IMR-90 (cell line): ENCODE data around the gene NWD2. TPM values are rescaled to one million over a fixed set of nuclear protein-coding genes. Genes with fewer than 3 reads are reported as not detected.

Source experiments
- ATAC-seq: fragments of 200-7000 bp; cut with Tn5 transposase; 2 replicates; pipeline ENCODE4 v1.9.1; 2020; ENCODE audit warnings: low read depth, mild to moderate bottlenecking, moderate library complexity
- BruUV-seq: library from RNA; stranded (reverse); fragments of 400-500 nt; replicated peaks from 2 replicates; lab custom pipeline; 2021; lab: Mats Ljungman, UMichigan
- CTCF ChIA-PET: fragments of 300-600 bp; formaldehyde crosslinking; extraction: SDS; loops from one replicate; lab custom pipeline; 2021; ENCODE audit warnings: antibody characterized with exemption; lab: Yijun Ruan, JAX
- POLR2A ChIA-PET: fragments of 300-600 bp; sonication (Branson Sonifier 250); formaldehyde crosslinking; loops from one replicate; lab custom pipeline; 2022; ENCODE audit warnings: antibody characterized with exemption; ENCODE audit not compliant: unreplicated experiment; lab: Charles Lee
- DNase-seq: peaks from one replicate; pipeline ENCODE4 v3.0.0; 2013
- H2AFZ ChIP-seq: replicated peaks from 2 replicates; pipeline ENCODE3; 2013; ENCODE audit warnings: low read length, mild to moderate bottlenecking; ENCODE audit not compliant: poor library complexity
- H2AK5ac ChIP-seq: 2 replicates; pipeline ENCODE4 v1.6.1; 2013; ENCODE audit warnings: low read depth, low read length, inconsistent platforms
- H2AK9ac ChIP-seq: replicated peaks from 2 replicates; pipeline ENCODE3; 2013; ENCODE audit warnings: mild to moderate bottlenecking, low read depth, low read length, moderate library complexity; ENCODE audit not compliant: poor library complexity
- H2BK120ac ChIP-seq: 2 replicates; pipeline ENCODE4 v1.6.1; 2013; ENCODE audit warnings: low read depth, low read length, inconsistent platforms
- H2BK15ac ChIP-seq: 3 replicates; pipeline ENCODE4 v1.6.1; 2013; ENCODE audit warnings: low read depth, low read length, inconsistent platforms
- H2BK20ac ChIP-seq: 2 replicates; pipeline ENCODE4 v1.6.1; 2013; ENCODE audit warnings: low read depth, mild to moderate bottlenecking, inconsistent platforms, low read length, moderate library complexity
- H2BK5ac ChIP-seq: 2 replicates; pipeline ENCODE4 v1.6.1; 2013; ENCODE audit warnings: mild to moderate bottlenecking, low read depth, low read length, inconsistent platforms; ENCODE audit not compliant: poor library complexity, severe bottlenecking
- H3K14ac ChIP-seq: replicated peaks from 2 replicates; pipeline ENCODE4 v1.6.1; 2013; ENCODE audit warnings: low read depth, low read length, inconsistent platforms
- H3K18ac ChIP-seq: 2 replicates; pipeline ENCODE4 v1.6.1; 2013; ENCODE audit warnings: low read depth, low read length, control low read depth
- H3K23ac ChIP-seq: 2 replicates; pipeline ENCODE4 v1.6.1; 2013; ENCODE audit warnings: low read depth, low read length, inconsistent platforms
- H3K27ac ChIP-seq: 2 replicates; pipeline ENCODE4 v1.5.1; 2013; ENCODE audit warnings: mild to moderate bottlenecking, control low read depth, low read length; ENCODE audit not compliant: insufficient read depth
- H3K27me3 ChIP-seq: 2 replicates; pipeline ENCODE4 v1.6.1; 2013; ENCODE audit warnings: low read length; ENCODE audit not compliant: control insufficient read depth, insufficient read depth
- H3K36me3 ChIP-seq: 2 replicates; pipeline ENCODE4 v1.6.1; 2013; ENCODE audit warnings: low read length, mixed read lengths; ENCODE audit not compliant: control insufficient read depth, insufficient read depth
- H3K4ac ChIP-seq: 2 replicates; pipeline ENCODE4 v1.6.1; 2013; ENCODE audit warnings: low read depth, low read length, inconsistent platforms
- H3K4me1 ChIP-seq: 2 replicates; pipeline ENCODE4 v1.6.1; 2013; ENCODE audit warnings: low read length, mixed read lengths; ENCODE audit not compliant: control insufficient read depth, insufficient read depth
- H3K4me2 ChIP-seq: 2 replicates; pipeline ENCODE4 v1.6.1; 2013; ENCODE audit warnings: low read depth, mild to moderate bottlenecking, control low read depth, low read length, moderate library complexity
- H3K4me3 ChIP-seq: 2 replicates; pipeline ENCODE4 v1.5.1; 2013; ENCODE audit warnings: low read depth, mild to moderate bottlenecking, control low read depth, low read length, moderate library complexity; ENCODE audit not compliant: insufficient read depth
- H3K56ac ChIP-seq: 2 replicates; pipeline ENCODE4 v1.6.1; 2013; ENCODE audit warnings: low read length, inconsistent platforms; ENCODE audit not compliant: insufficient read depth; ENCODE audit errors: extremely low read depth
- H3K79me1 ChIP-seq, 2 experiments: 2 replicates each; pipeline ENCODE4 v1.6.1; 2013; ENCODE audit warnings: low read length in 2 of 2, inconsistent platforms in 1 of 2, low read depth in 1 of 2
- H3K9ac ChIP-seq: 2 replicates; pipeline ENCODE4 v1.6.1; 2013; ENCODE audit warnings: low read depth, low read length, control low read depth
- H3K9me1 ChIP-seq: 2 replicates; pipeline ENCODE4 v1.6.1; 2013; ENCODE audit warnings: low read length, inconsistent platforms; ENCODE audit not compliant: insufficient read depth
- H3K9me3 ChIP-seq: 2 replicates; pipeline ENCODE4 v1.6.1; 2013; ENCODE audit warnings: low read length; ENCODE audit not compliant: control insufficient read depth, insufficient read depth
- H4K20me1 ChIP-seq: 2 replicates; pipeline ENCODE4 v1.6.1; 2013; ENCODE audit warnings: low read length, inconsistent platforms; ENCODE audit not compliant: insufficient read depth
- H4K5ac ChIP-seq: 2 replicates; pipeline ENCODE4 v1.6.1; 2013; ENCODE audit warnings: mild to moderate bottlenecking, low read depth, low read length, control low read depth
- H4K8ac ChIP-seq, 2 experiments: 2 replicates each; pipeline ENCODE4 v1.6.1; 2013; ENCODE audit warnings: low read depth in 2 of 2, low read length in 2 of 2, control low read depth in 1 of 2, inconsistent platforms in 1 of 2
- H4K91ac ChIP-seq: 2 replicates; pipeline ENCODE4 v1.6.1; 2013; ENCODE audit warnings: low read depth, low read length, inconsistent platforms; ENCODE audit not compliant: insufficient read depth
- CEBPB ChIP-seq: IDR thresholded peaks from 2 replicates; pipeline ENCODE4 v1.6.1; 2012; ENCODE audit warnings: low read depth, low read length, improper control_type of control experiment
- CHD1 ChIP-seq: IDR thresholded peaks from 2 replicates; pipeline ENCODE4 v1.6.1; 2012; ENCODE audit warnings: low read depth, low read length, improper control_type of control experiment
- FOS ChIP-seq: fragments of 150-350 bp; IDR thresholded peaks from 2 replicates; pipeline ENCODE4 v1.6.1; 2016; ENCODE audit warnings: low read depth, low read length
- MAFK ChIP-seq: IDR thresholded peaks from 2 replicates; pipeline ENCODE4 v1.6.1; 2012; ENCODE audit warnings: low read depth, low read length, improper control_type of control experiment
- MAZ ChIP-seq: IDR thresholded peaks from 2 replicates; pipeline ENCODE4 v1.6.1; 2012; ENCODE audit warnings: low read depth, mild to moderate bottlenecking, low read length, improper control_type of control experiment, moderate library complexity, borderline replicate concordance
- MXI1 ChIP-seq: IDR thresholded peaks from 2 replicates; pipeline ENCODE4 v1.6.1; 2012; ENCODE audit warnings: low read depth, mild to moderate bottlenecking, low read length, moderate library complexity, borderline replicate concordance
- NFE2L2 ChIP-seq: fragments of 150-350 bp; IDR thresholded peaks from 2 replicates; pipeline ENCODE4 v1.6.1; 2016; ENCODE audit warnings: low read depth, mild to moderate bottlenecking, low read length
- RCOR1 ChIP-seq: IDR thresholded peaks from 2 replicates; pipeline ENCODE4 v1.6.1; 2012; ENCODE audit warnings: mild to moderate bottlenecking, low read length, improper control_type of control experiment; ENCODE audit not compliant: insufficient replicate concordance
- WGBS, 2 experiments: methylation state at CpG; one replicate each; pipeline versions ENCODE4 v1.1.5 to v1.1.7; 2013; ENCODE audit warnings: missing lambda C conversion rate in 2 of 2; ENCODE audit not compliant: insufficient read length in 1 of 2; ENCODE audit errors: extremely low coverage in 2 of 2; 5-methylcytosine and 5-hydroxymethylcytosine counted together
- dilution Hi-C: fragments of 300-500 bp; cut with HindIII; formaldehyde crosslinking; loops from one replicate; pipeline ENCODE4 v1.14.3; 2018; ENCODE audit warnings: low sequenced_read_pairs; ENCODE audit not compliant: unreplicated experiment
- in situ Hi-C: fragments of 300-500 bp; cut with MboI; formaldehyde crosslinking; loops from 3 replicates; pipeline ENCODE4 v1.14.3; 2019; ENCODE audit warnings: low sequenced_read_pairs, inconsistent platforms, mixed read lengths
- intact Hi-C: fragments of 100-400 bp; cut with micrococcal nuclease; formaldehyde crosslinking; loops from 2 replicates; pipeline ENCODE4 v1.10.0; 2022
- polyA plus RNA-seq, 3 experiments: library from polyadenylated mRNA; depleted of rRNA; stranded (reverse); fragments of >200 nt; gene quantifications; 2 replicates each; pipeline ENCODE4 v1.2.3, GENCODE V29; 2012; ENCODE audit warnings: low replicate concordance in 1 of 3
- total RNA-seq: library from RNA; depleted of rRNA; stranded (reverse); fragments of >200 nt; gene quantifications from 2 replicates; pipeline ENCODE4 v1.2.3, GENCODE V29; 2012
- TF ChIP-seq, protein P1 (sequence below): conservative IDR thresholded peaks from 2 replicates; pipeline ENCODE4 v1.5.1; 2012; ENCODE audit warnings: mild to moderate bottlenecking, low read depth, low read length, improper control_type of control experiment
- TF ChIP-seq, protein P2 (sequence below): fragments of 150-350 bp; IDR thresholded peaks from 2 replicates; pipeline ENCODE4 v1.6.1; 2017; ENCODE audit warnings: mild to moderate bottlenecking, antibody characterized with exemption, low read length, low read depth

The NWD2 gene
- total and polyA plus RNA-seq, 2 of the 4 experiments (the other 2 are of a cell fraction): not detected

DNA sequence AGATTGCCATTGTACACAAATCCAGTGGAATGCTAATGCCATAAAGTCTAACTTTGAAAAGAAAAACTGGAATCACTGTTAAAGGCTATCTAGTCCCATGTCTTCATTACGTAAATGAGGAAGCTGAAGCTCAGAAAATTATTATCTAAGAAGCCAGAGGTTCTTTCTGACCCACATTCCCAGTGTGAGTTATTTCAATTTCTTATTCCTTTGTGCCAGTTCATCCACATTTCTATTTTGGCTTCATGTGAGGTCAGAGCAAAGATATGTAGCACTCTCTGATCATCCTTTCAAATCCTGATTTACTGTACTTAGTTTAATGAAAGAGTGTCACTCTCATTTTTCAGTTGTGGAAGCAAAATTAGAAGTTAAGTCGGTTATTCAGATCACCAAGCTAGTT, 24.6 kb upstream of the NWD2 start:
- Histone ChIP-seq H3K9me3 (peaks cover 5% of the 10 kb centered on the region), H3K4me1 (no peaks in the 10 kb centered on the region), H3K27me3 (no peaks in the 10 kb centered on the region), H3K4me3 (no peak overlapping the region), H3K36me3 (no peaks in the 10 kb centered on the region), H3K79me1 (no peaks in the 10 kb centered on the region), H3K27ac (no peak overlapping the region), H2BK20ac (no peak overlapping the region), H2AK9ac (no peak overlapping the region), H4K8ac (no peak overlapping the region), H2AFZ (no peak overlapping the region), H2BK5ac (no peak overlapping the region), H4K91ac (no peak overlapping the region), H3K4me2 (no peak overlapping the region), H3K56ac (no peak overlapping the region), H2BK15ac (no peak overlapping the region), H4K20me1 (no peaks in the 10 kb centered on the region), H3K4ac (no peak overlapping the region), H3K9me1 (no peaks in the 10 kb centered on the region), H3K18ac (no peak overlapping the region), H3K14ac (no peak overlapping the region), H2AK5ac (no peak overlapping the region), H4K5ac (no peak overlapping the region), H3K9ac (no peak overlapping the region), H2BK120ac (no peak overlapping the region), H3K23ac (no peak overlapping the region)
- intact Hi-C loops (no loop called here), in situ Hi-C loops (no loop called here), dilution Hi-C loops (no loop called here)
- ATAC-seq: no peak
- no TSS peak for BruUV-seq
- no CpG with 5 or more reads among the region's 2 CpGs for WGBS, 2 experiments
- POLR2A ChIA-PET: no interaction called here
- CTCF ChIA-PET: no interaction called here
- no peak for DNase-seq
- no peak for TF ChIP-seq MAFK
- TF ChIP-seq, protein P1, sequence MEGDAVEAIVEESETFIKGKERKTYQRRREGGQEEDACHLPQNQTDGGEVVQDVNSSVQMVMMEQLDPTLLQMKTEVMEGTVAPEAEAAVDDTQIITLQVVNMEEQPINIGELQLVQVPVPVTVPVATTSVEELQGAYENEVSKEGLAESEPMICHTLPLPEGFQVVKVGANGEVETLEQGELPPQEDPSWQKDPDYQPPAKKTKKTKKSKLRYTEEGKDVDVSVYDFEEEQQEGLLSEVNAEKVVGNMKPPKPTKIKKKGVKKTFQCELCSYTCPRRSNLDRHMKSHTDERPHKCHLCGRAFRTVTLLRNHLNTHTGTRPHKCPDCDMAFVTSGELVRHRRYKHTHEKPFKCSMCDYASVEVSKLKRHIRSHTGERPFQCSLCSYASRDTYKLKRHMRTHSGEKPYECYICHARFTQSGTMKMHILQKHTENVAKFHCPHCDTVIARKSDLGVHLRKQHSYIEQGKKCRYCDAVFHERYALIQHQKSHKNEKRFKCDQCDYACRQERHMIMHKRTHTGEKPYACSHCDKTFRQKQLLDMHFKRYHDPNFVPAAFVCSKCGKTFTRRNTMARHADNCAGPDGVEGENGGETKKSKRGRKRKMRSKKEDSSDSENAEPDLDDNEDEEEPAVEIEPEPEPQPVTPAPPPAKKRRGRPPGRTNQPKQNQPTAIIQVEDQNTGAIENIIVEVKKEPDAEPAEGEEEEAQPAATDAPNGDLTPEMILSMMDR: no peak
- no peak for TF ChIP-seq CHD1
- TF ChIP-seq NFE2L2: no peak
- TF ChIP-seq, protein P2, sequence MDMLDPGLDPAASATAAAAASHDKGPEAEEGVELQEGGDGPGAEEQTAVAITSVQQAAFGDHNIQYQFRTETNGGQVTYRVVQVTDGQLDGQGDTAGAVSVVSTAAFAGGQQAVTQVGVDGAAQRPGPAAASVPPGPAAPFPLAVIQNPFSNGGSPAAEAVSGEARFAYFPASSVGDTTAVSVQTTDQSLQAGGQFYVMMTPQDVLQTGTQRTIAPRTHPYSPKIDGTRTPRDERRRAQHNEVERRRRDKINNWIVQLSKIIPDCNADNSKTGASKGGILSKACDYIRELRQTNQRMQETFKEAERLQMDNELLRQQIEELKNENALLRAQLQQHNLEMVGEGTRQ: no peak
- no peak for TF ChIP-seq RCOR1
- no peak for TF ChIP-seq MXI1
- no peak for TF ChIP-seq MAZ
- no peak for TF ChIP-seq CEBPB
- TF ChIP-seq FOS: no peak
